Pancreas (tissue), 10 donors: Measurements from ENCODE around the gene GDF10. TPM values are rescaled to one million over a fixed set of nuclear protein-coding genes. Genes with fewer than 3 reads are reported as not detected.

Source experiments
- ATAC-seq, 4 donors: fragments of 200-7000 bp; cut with Tn5 transposase; one replicate each; pipeline versions ENCODE4 v1.8.0 to v1.9.1; 2020; ENCODE audit warnings: mild to moderate bottlenecking in 4 of 4, moderate library complexity in 4 of 4
- DNase-seq, 6 donors: peaks; one replicate each; pipeline ENCODE4 v3.0.0-alpha.2; 2020
- FAIRE-seq: peaks from 2 replicates; lab custom pipeline; 2012; peaks lifted over from hg19 to GRCh38; lab: Jason Lieb, UNC
- H3K27ac ChIP-seq, 4 donors: fragments of 200-600 bp; sonication (generic); 1 replicate in 3 of 4; 2 replicates in 1 of 4; pipeline versions ENCODE4 v1.5.0 to v1.8.0; 2020
- H3K27me3 ChIP-seq, 4 donors: fragments of 200-600 bp; one replicate each; pipeline ENCODE4 v1.8.0; 2021
- H3K36me3 ChIP-seq, 3 donors: fragments of 200-600 bp; sonication (generic) in 1 of 3; one replicate each; pipeline versions ENCODE4 v1.5.0 to v1.8.0; 2020 to 2021
- H3K4me1 ChIP-seq, 3 donors: fragments of 200-600 bp; one replicate each; pipeline ENCODE4 v1.8.0; 2021
- H3K4me3 ChIP-seq, 4 donors: fragments of 200-600 bp; sonication (generic) in 2 of 4; one replicate each; pipeline versions ENCODE4 v1.5.0 to v1.8.0; 2020 to 2021
- H3K9me3 ChIP-seq, 4 donors: fragments of 200-600 bp; one replicate each; pipeline ENCODE4 v1.8.0; 2021
- WGBS, 2 donors: extraction: QIAGEN DNeasy Blood & Tissue Kit; methylation state at CpG; one replicate each; pipeline ENCODE4 v1.1.7; 2013; 5-methylcytosine and 5-hydroxymethylcytosine counted together
- intact Hi-C, 3 donors: fragments of 100-400 bp; cut with DNase I; formaldehyde crosslinking; loops; one replicate each; pipeline versions ENCODE4 v1.11.1 to v1.14.2; 2022
- polyA plus RNA-seq, 2 donors: library from polyadenylated mRNA; stranded (reverse); fragments of 200-250 nt; gene quantifications; one replicate each; pipeline ENCODE4 v1.2.3, GENCODE V29; 2013
- total RNA-seq, 6 donors: library from RNA; stranded (reverse); fragmentation: NEBNext Ultra II Directional in 4 of 6; extraction: Animal tissue kit (Norgen Biotek cat#: 25700) in 4 of 6; gene quantifications; one replicate each; pipeline versions ENCODE4 v1.2.1 to v1.2.4, GENCODE V29; 2021 to 2023
- TF ChIP-seq, protein P1 (sequence below), 4 donors: fragments of 200-600 bp; sonication (generic) in 3 of 4; IDR thresholded peaks; one replicate each; pipeline versions ENCODE4 v1.5.0 to v1.8.0; 2021; ENCODE audit warnings: antibody characterized with exemption in 4 of 4
- donor health status: healthy with polysubstance abuse.
- donor health status: DM: no; HTN: no; CAD: no; lungs with moderate emphysema.
- donor health status: DM: no; HTN: no; CAD: no.
- donor health status: control.
- donor health status: control.
- donor health status: Bipolar disorder and iron deficiency.
- donor health status: DM: yes; HTN: yes; CAD: no.
- donor health status: DM: no; HTN: no; CAD: no.
- donor health status: DM: no; HTN: no; CAD: no.
- donor health status: DM: yes; HTN: yes; CAD: no.

The GDF10 gene
- total and polyA plus RNA-seq, 8 donors: 2.0 to 13.7 (median 8.8) TPM

GRCh38 chr10:47261556-47261955 is 38.4 kb upstream of the GDF10 start:
- no peak for FAIRE-seq

GRCh38 chr10:47262606-47263533 is 37.1 kb upstream of the GDF10 start:
- Histone ChIP-seq H3K9me3 (no peaks in the 10 kb centered on the region), H3K27me3 (no peaks in the 10 kb centered on the region), H3K4me3 (no peak overlapping the region), H3K27ac (no peak overlapping the region), H3K4me1 (peaks cover 0 to 4% (median 0%) of the 10 kb centered on the region in 3 donors), H3K36me3 (no peaks in the 10 kb centered on the region)
- 67 to 72% methylated on average over 5 of the region's 5 CpGs for WGBS, 2 donors
- intact Hi-C loops: no loop called here
- peak in 3 of 4 donors; percentile 44 to 56 (median 47) for ATAC-seq
- DNase-seq: no peak
- no peak for FAIRE-seq
- TF ChIP-seq, protein P1, sequence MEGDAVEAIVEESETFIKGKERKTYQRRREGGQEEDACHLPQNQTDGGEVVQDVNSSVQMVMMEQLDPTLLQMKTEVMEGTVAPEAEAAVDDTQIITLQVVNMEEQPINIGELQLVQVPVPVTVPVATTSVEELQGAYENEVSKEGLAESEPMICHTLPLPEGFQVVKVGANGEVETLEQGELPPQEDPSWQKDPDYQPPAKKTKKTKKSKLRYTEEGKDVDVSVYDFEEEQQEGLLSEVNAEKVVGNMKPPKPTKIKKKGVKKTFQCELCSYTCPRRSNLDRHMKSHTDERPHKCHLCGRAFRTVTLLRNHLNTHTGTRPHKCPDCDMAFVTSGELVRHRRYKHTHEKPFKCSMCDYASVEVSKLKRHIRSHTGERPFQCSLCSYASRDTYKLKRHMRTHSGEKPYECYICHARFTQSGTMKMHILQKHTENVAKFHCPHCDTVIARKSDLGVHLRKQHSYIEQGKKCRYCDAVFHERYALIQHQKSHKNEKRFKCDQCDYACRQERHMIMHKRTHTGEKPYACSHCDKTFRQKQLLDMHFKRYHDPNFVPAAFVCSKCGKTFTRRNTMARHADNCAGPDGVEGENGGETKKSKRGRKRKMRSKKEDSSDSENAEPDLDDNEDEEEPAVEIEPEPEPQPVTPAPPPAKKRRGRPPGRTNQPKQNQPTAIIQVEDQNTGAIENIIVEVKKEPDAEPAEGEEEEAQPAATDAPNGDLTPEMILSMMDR (IDR thresholded peaks at IDR 0.05): no peak

More at GRCh38 chr10:47261556-47261955, 38.4 kb upstream of the GDF10 start:
- WGBS, 2 donors: 90% methylated on average over 5 of the region's 5 CpGs
- Histone ChIP-seq H3K27ac (no peak overlapping the region), H3K9me3 (no peaks in the 10 kb centered on the region), H3K4me3 (no peak overlapping the region), H3K4me1 (peaks cover 0 to 4% (median 0%) of the 10 kb centered on the region in 3 donors), H3K36me3 (no peaks in the 10 kb centered on the region), H3K27me3 (no peaks in the 10 kb centered on the region)
- ATAC-seq: no peak
- TF ChIP-seq, protein P1 (IDR thresholded peaks at IDR 0.05): no peak
- no peak for DNase-seq
- intact Hi-C loops: no loop called here

DNA sequence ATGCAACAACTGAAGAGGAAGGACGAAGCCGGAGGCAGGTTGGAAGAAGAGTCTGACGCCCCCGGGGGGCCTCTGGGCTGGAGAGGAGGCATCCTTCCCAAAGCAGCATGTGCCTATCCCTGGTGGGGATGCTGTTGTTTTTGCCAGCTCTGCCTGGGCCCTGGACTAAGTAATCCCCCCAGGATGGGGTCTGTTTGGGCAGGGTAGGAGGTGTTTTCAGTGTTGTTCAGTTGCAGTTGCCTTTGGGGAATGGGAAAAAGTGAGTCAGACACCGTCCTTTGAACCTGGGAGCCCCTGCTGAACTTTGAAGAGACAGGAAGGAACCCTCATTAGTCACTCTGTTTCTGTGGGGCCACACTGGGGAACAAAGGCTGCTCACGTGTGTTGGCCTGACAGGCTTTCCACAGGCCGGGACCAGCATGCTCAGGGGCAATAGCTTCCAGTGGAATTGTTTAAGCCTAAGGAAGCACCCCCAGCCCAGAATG is 35.2 kb upstream of the GDF10 start:
- no peak for DNase-seq

DNA sequence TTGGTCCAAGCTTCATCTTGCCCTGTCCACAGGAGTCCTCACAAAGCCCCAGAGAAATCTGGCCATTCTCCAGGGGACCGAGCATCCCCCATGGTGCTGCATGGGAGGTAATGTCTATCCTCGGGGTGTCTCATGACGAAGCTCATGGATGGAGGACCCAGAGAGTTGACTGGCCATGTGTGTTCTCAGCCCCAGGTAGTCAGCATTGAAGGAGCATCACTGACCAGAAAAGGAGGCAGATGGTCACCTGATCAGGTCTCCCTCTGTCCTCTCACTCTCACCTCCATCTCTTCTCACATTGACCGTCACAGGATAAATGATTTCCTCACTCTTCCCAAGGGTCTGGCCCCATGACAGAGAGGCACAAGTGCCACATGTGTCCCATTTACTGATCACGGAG is 33.4 kb upstream of the GDF10 start:
- Histone ChIP-seq H3K36me3 (no peaks in the 10 kb centered on the region), H3K4me3 (no peak overlapping the region), H3K9me3 (no peaks in the 10 kb centered on the region), H3K4me1 (peaks cover 0 to 4% (median 0%) of the 10 kb centered on the region in 3 donors), H3K27me3 (no peaks in the 10 kb centered on the region), H3K27ac (no peak overlapping the region)
- DNase-seq (no peak), ATAC-seq (no peak), FAIRE-seq (no peak)
- intact Hi-C loops: no loop called here
- WGBS, 2 donors: 85 to 91% methylated on average over 5 of the region's 5 CpGs
- TF ChIP-seq, protein P1 (IDR thresholded peaks at IDR 0.05): no peak

More for the DNA sequence above, 35.2 kb upstream of the GDF10 start:
- Histone ChIP-seq H3K36me3 (no peaks in the 10 kb centered on the region), H3K4me1 (peaks cover 0 to 4% (median 0%) of the 10 kb centered on the region in 3 donors), H3K9me3 (no peaks in the 10 kb centered on the region), H3K4me3 (no peak overlapping the region), H3K27ac (no peak overlapping the region), H3K27me3 (no peaks in the 10 kb centered on the region)
- no peak for ATAC-seq
- 88 to 94% methylated on average over 7 of the region's 7 CpGs for WGBS, 2 donors
- FAIRE-seq: no peak
- TF ChIP-seq, protein P1 (IDR thresholded peaks at IDR 0.05): no peak
- intact Hi-C loops: no loop called here
